ENCODE results near the gene GNA15.
A peak's percentile ranks its signal among the peaks of the same experiment; 100 is the strongest.

Gene GNA15

GRCh38 chr19:3210347-3211017, 74.6 kb downstream of the GNA15 start (continued):
- no peak for TF ChIP-seq PRDM10 (tag by site-specific recombination; IDR thresholded peaks at IDR 0.05)
- TF ChIP-seq ZFP41 (tag by site-specific recombination; IDR thresholded peaks at IDR 0.05; ENCODE audit: borderline replicate concordance), result no peak
- TF ChIP-seq SCRT2 (tag by site-specific recombination; IDR thresholded peaks at IDR 0.05), result peak; percentile 94
- no peak for TF ChIP-seq ZNF621 (tag by site-specific recombination; IDR thresholded peaks at IDR 0.05)
- TF ChIP-seq ZNF157 (tag by site-specific recombination; IDR thresholded peaks at IDR 0.05), result no peak
- no peak for TF ChIP-seq ZNF398 (tag by site-specific recombination; IDR thresholded peaks at IDR 0.05)
- no peak for TF ChIP-seq ZNF362 (tag by site-specific recombination; IDR thresholded peaks at IDR 0.05)
- TF ChIP-seq ZNF785 (tag by site-specific recombination; IDR thresholded peaks at IDR 0.05), result no peak
- TF ChIP-seq GLIS2 (tag by site-specific recombination; IDR thresholded peaks at IDR 0.05), result no peak
- TF ChIP-seq ZNF776 (tag by site-specific recombination; IDR thresholded peaks at IDR 0.05; ENCODE audit: borderline replicate concordance), result no peak
- no peak for TF ChIP-seq ZNF248 (tag by site-specific recombination; IDR thresholded peaks at IDR 0.05)
- no peak for TF ChIP-seq WT1 (tag by site-specific recombination; IDR thresholded peaks at IDR 0.05)
- TF ChIP-seq, protein P1, sequence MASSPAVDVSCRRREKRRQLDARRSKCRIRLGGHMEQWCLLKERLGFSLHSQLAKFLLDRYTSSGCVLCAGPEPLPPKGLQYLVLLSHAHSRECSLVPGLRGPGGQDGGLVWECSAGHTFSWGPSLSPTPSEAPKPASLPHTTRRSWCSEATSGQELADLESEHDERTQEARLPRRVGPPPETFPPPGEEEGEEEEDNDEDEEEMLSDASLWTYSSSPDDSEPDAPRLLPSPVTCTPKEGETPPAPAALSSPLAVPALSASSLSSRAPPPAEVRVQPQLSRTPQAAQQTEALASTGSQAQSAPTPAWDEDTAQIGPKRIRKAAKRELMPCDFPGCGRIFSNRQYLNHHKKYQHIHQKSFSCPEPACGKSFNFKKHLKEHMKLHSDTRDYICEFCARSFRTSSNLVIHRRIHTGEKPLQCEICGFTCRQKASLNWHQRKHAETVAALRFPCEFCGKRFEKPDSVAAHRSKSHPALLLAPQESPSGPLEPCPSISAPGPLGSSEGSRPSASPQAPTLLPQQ (tag by site-specific recombination; IDR thresholded peaks at IDR 0.05), result no peak
- TF ChIP-seq REST (tag by site-specific recombination; IDR thresholded peaks at IDR 0.05), result no peak
- no peak for TF ChIP-seq TSHZ1 (tag by site-specific recombination; IDR thresholded peaks at IDR 0.05; ENCODE audit: borderline replicate concordance)
- TF ChIP-seq, protein P2, sequence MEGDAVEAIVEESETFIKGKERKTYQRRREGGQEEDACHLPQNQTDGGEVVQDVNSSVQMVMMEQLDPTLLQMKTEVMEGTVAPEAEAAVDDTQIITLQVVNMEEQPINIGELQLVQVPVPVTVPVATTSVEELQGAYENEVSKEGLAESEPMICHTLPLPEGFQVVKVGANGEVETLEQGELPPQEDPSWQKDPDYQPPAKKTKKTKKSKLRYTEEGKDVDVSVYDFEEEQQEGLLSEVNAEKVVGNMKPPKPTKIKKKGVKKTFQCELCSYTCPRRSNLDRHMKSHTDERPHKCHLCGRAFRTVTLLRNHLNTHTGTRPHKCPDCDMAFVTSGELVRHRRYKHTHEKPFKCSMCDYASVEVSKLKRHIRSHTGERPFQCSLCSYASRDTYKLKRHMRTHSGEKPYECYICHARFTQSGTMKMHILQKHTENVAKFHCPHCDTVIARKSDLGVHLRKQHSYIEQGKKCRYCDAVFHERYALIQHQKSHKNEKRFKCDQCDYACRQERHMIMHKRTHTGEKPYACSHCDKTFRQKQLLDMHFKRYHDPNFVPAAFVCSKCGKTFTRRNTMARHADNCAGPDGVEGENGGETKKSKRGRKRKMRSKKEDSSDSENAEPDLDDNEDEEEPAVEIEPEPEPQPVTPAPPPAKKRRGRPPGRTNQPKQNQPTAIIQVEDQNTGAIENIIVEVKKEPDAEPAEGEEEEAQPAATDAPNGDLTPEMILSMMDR (tag by site-specific recombination; IDR thresholded peaks at IDR 0.05), result peak; percentile 79
- TF ChIP-seq ZNF24 (tag by site-specific recombination; IDR thresholded peaks at IDR 0.05), result 0 out of 2 replicates have a peak, but pooled peaks have one; percentile 37
- 0 out of 2 replicates have a peak, but pooled peaks have one; percentile 7 for TF ChIP-seq OSR2 (tag by site-specific recombination; IDR thresholded peaks at IDR 0.05)
- TF ChIP-seq ZNF132 (tag by site-specific recombination; IDR thresholded peaks at IDR 0.05; ENCODE audit: borderline replicate concordance), result no peak
- TF ChIP-seq ZBTB7A (tag by site-specific recombination; IDR thresholded peaks at IDR 0.05; ENCODE audit: low read depth), result no peak
- no peak for TF ChIP-seq ZNF335 (tag by site-specific recombination; conservative IDR thresholded peaks at IDR 0.05)
- no peak for TF ChIP-seq ZNF114 (tag by site-specific recombination; IDR thresholded peaks at IDR 0.05)
